Measurements from ENCODE around the gene ADAMTSL4.

Gene ADAMTSL4

GRCh38 chr1:150512846-150513245 lies 36.4 kb upstream of the ADAMTSL4 start:
- in situ Hi-C loops (cut with MboI; ENCODE audit: low pct_unique_long_range_greater_than_20kb, low sequenced_read_pairs, unreplicated experiment), result no loop called here
- no peak for TF ChIP-seq CTCF (IDR thresholded peaks at IDR 0.05; ENCODE audit: extremely low read depth, insufficient read depth, missing control alignments)

GRCh38 chr1:150513351-150513791 lies 35.8 kb upstream of the ADAMTSL4 start:
- no peak for TF ChIP-seq CTCF (IDR thresholded peaks at IDR 0.05; ENCODE audit: extremely low read depth, insufficient read depth, missing control alignments)
- no peak for DNase-seq (ENCODE audit: low spot score)
- in situ Hi-C loops (cut with MboI; ENCODE audit: low pct_unique_long_range_greater_than_20kb, low sequenced_read_pairs, unreplicated experiment), result no loop called here

More at GRCh38 chr1:150512846-150513245, 36.4 kb upstream of the ADAMTSL4 start:
- no peak for DNase-seq (ENCODE audit: low spot score)

GRCh38 chr1:150514260-150514659 lies 34.9 kb upstream of the ADAMTSL4 start:
- no peak for TF ChIP-seq CTCF (IDR thresholded peaks at IDR 0.05; ENCODE audit: extremely low read depth, insufficient read depth, missing control alignments)
- no peak for DNase-seq (ENCODE audit: low spot score)
- in situ Hi-C loops (cut with MboI; ENCODE audit: low pct_unique_long_range_greater_than_20kb, low sequenced_read_pairs, unreplicated experiment), result no loop called here

GRCh38 chr1:150514913-150515327 lies 34.3 kb upstream of the ADAMTSL4 start:
- DNase-seq (ENCODE audit: low spot score), result no peak
- no peak for TF ChIP-seq CTCF (IDR thresholded peaks at IDR 0.05; ENCODE audit: extremely low read depth, insufficient read depth, missing control alignments)
- in situ Hi-C loops (cut with MboI; ENCODE audit: low pct_unique_long_range_greater_than_20kb, low sequenced_read_pairs, unreplicated experiment), result no loop called here

GRCh38 chr1:150515328-150516049 lies 33.7 kb upstream of the ADAMTSL4 start, which contains the start of gene FALEC:
FALEC (plus strand) TSS chr1:150515752.
- in situ Hi-C loops (cut with MboI; ENCODE audit: low pct_unique_long_range_greater_than_20kb, low sequenced_read_pairs, unreplicated experiment), result no loop called here
- TF ChIP-seq CTCF (IDR thresholded peaks at IDR 0.05; ENCODE audit: extremely low read depth, insufficient read depth, missing control alignments), result no peak
- peak; percentile 97 for DNase-seq (ENCODE audit: low spot score)

GRCh38 chr1:150516050-150516591 lies 33.1 kb upstream of the ADAMTSL4 start:
- no peak for TF ChIP-seq CTCF (IDR thresholded peaks at IDR 0.05; ENCODE audit: extremely low read depth, insufficient read depth, missing control alignments)
- no peak for DNase-seq (ENCODE audit: low spot score)
- in situ Hi-C loops (cut with MboI; ENCODE audit: low pct_unique_long_range_greater_than_20kb, low sequenced_read_pairs, unreplicated experiment), result no loop called here

Measured in GM13977 (cell line).